ENCODE measurements around the gene ZNF487.

The ZNF487 gene

GRCh38 chr10:43471146-43471545, 34.2 kb downstream of the ZNF487 start:
- in situ Hi-C loops (cut with MboI; ENCODE audit: low sequenced_read_pairs, unreplicated experiment), result no loop called here
- TF ChIP-seq CTCF (IDR thresholded peaks at IDR 0.05; ENCODE audit: borderline replicate concordance, control extremely low read depth, extremely low read depth, insufficient read depth, missing control alignments), result no peak
- no peak for DNase-seq (ENCODE audit: low spot score)

- no peak for TF ChIP-seq CTCF (IDR thresholded peaks at IDR 0.05; ENCODE audit: borderline replicate concordance, control extremely low read depth, extremely low read depth, insufficient read depth, missing control alignments)
- in situ Hi-C loops (cut with MboI; ENCODE audit: low sequenced_read_pairs, unreplicated experiment), result no loop called here
- no peak for DNase-seq (ENCODE audit: low spot score)
Measured at GRCh38 chr10:43471935-43472720, 35.2 kb downstream of the ZNF487 start.

GRCh38 chr10:43479275-43479674, 42.4 kb downstream of the ZNF487 start:
- DNase-seq (ENCODE audit: low spot score), result no peak
- in situ Hi-C loops (cut with MboI; ENCODE audit: low sequenced_read_pairs, unreplicated experiment), result no loop called here
- TF ChIP-seq CTCF (IDR thresholded peaks at IDR 0.05; ENCODE audit: borderline replicate concordance, control extremely low read depth, extremely low read depth, insufficient read depth, missing control alignments), result no peak

- DNase-seq (ENCODE audit: low spot score), result no peak
- no peak for TF ChIP-seq CTCF (IDR thresholded peaks at IDR 0.05; ENCODE audit: borderline replicate concordance, control extremely low read depth, extremely low read depth, insufficient read depth, missing control alignments)
- in situ Hi-C loops (cut with MboI; ENCODE audit: low sequenced_read_pairs, unreplicated experiment), result no loop called here
Measured at GRCh38 chr10:43482319-43483078, 45.6 kb downstream of the ZNF487 start.

- in situ Hi-C loops (cut with MboI; ENCODE audit: low sequenced_read_pairs, unreplicated experiment), result no loop called here
- no peak for DNase-seq (ENCODE audit: low spot score)
- no peak for TF ChIP-seq CTCF (IDR thresholded peaks at IDR 0.05; ENCODE audit: borderline replicate concordance, control extremely low read depth, extremely low read depth, insufficient read depth, missing control alignments)
Measured at GRCh38 chr10:43491855-43492254, 54.9 kb downstream of the ZNF487 start.

GRCh38 chr10:43502931-43503330, 66.0 kb downstream of the ZNF487 start:
- in situ Hi-C loops (cut with MboI; ENCODE audit: low sequenced_read_pairs, unreplicated experiment), result no loop called here
- no peak for TF ChIP-seq CTCF (IDR thresholded peaks at IDR 0.05; ENCODE audit: borderline replicate concordance, control extremely low read depth, extremely low read depth, insufficient read depth, missing control alignments)
- DNase-seq (ENCODE audit: low spot score), result no peak

All from GM13976 (cell line).